Heart right ventricle (tissue), 16 donors: Measurements from ENCODE around the gene ZFAND3. TPM values are rescaled to one million over a fixed set of nuclear protein-coding genes. Genes with fewer than 3 reads are reported as not detected.

ENCODE experiments used
- ATAC-seq, 8 donors: fragments of 200-7000 bp; cut with Tn5 transposase; one replicate each; pipeline ENCODE4 v1.9.1; 2020; ENCODE audit warnings: mild to moderate bottlenecking in 8 of 8, moderate library complexity in 8 of 8, moderate number of reproducible peaks in 1 of 8
- DNase-seq, 2 donors: peaks; one replicate each; pipeline ENCODE4 v3.0.0-alpha.2; 2020
- H3K27ac ChIP-seq, 10 donors: fragments of 200-600 bp; sonication (generic) in 2 of 10; one replicate each; pipeline versions ENCODE4 v1.5.0 to v1.8.0; 2020 to 2022; ENCODE audit warnings: mild to moderate bottlenecking in 3 of 10
- H3K27me3 ChIP-seq, 7 donors: fragments of 200-600 bp; one replicate each; pipeline ENCODE4 v1.8.0; 2021 to 2022; ENCODE audit warnings: mild to moderate bottlenecking in 2 of 7
- H3K36me3 ChIP-seq, 9 donors: fragments of 200-600 bp; sonication (generic) in 1 of 9; one replicate each; pipeline versions ENCODE4 v1.5.0 to v1.8.0; 2020 to 2022; ENCODE audit warnings: mild to moderate bottlenecking in 2 of 9
- H3K4me1 ChIP-seq, 9 donors: fragments of 200-600 bp; sonication (generic) in 1 of 9; one replicate each; pipeline versions ENCODE4 v1.5.0 to v1.8.0; 2020 to 2022; ENCODE audit warnings: mild to moderate bottlenecking in 4 of 9
- H3K4me3 ChIP-seq, 10 donors: fragments of 200-600 bp; sonication (generic) in 2 of 10; one replicate each; pipeline versions ENCODE4 v1.5.0 to v1.8.0; 2020 to 2022; ENCODE audit warnings: mild to moderate bottlenecking in 7 of 10, moderate library complexity in 2 of 10
- H3K9me3 ChIP-seq, 11 donors: fragments of 200-600 bp in 10 of 11; sonication (generic) in 2 of 11; one replicate each; pipeline versions ENCODE4 v1.5.0 to v1.8.0; 2013 to 2022; ENCODE audit warnings: mild to moderate bottlenecking in 2 of 11, control low read depth in 1 of 11, moderate library complexity in 1 of 11
- CTCF ChIP-seq, 9 donors: fragments of 200-600 bp; sonication (generic) in 2 of 9; IDR thresholded peaks; one replicate each; pipeline versions ENCODE4 v1.5.0 to v1.8.0; 2021 to 2022; ENCODE audit warnings: antibody characterized with exemption in 9 of 9, mild to moderate bottlenecking in 5 of 9, moderate library complexity in 1 of 9
- WGBS, 2 donors: extraction: QIAGEN DNeasy Blood & Tissue Kit; methylation state at CpG; one replicate each; pipeline ENCODE4 v1.1.7; 2013; ENCODE audit warnings: inconsistent platforms in 1 of 2; 5-methylcytosine and 5-hydroxymethylcytosine counted together
- intact Hi-C, 10 donors: fragments of 100-400 bp; cut with DNase I; formaldehyde crosslinking; loops; one replicate each; pipeline versions ENCODE4 v1.11.1 to v1.14.2; 2022
- long read RNA-seq, 3 donors: library from polyadenylated mRNA; unstranded; transcript quantifications; one replicate each; pipeline ENCODE4 v2.0.0, GENCODE V29; 2020 to 2021
- polyA plus RNA-seq, 2 donors: library from polyadenylated mRNA; stranded (reverse); fragments of 200-250 nt; gene quantifications; one replicate each; pipeline ENCODE4 v1.2.3, GENCODE V29; 2013
- total RNA-seq, 10 donors: library from RNA; stranded (reverse); fragmentation: NEBNext Ultra II Directional in 3 of 10; extraction: Animal tissue kit (Norgen Biotek cat#: 25700) in 3 of 10; gene quantifications; one replicate each; pipeline versions ENCODE4 v1.2.1 to v1.2.4, GENCODE V29; 2021 to 2023
- donor health status: Arrhythmogenic right ventricular cardiomyopathy.
- donor health status: ischemic (EF 13 %, LVEDD 7.1; RV severe dilation, severe dysfunction).
- donor health status: healthy with polysubstance abuse.
- donor health status: DM: no; HTN: yes; CAD: no.
- donor health status: DM: no; HTN: no; CAD: no.
- donor health status: ischemic (EF 25% LVEDD 6.9; RV normal size, moderate dysfunction).
- donor health status: ischemic (EF 25% LVEDD 5.7; RV mildly dilated, moderate dysfunction).
- donor health status: healthy.
- donor health status: DM: yes; HTN: yes; CAD: no.
- donor health status: Ischemic cardiomyopathy.
- donor health status: ischemic (EF 35%, LVEDD 5.7; RV mildly dilated, moderate dysfunction).
- donor health status: nonischemic (EF 11% LVEDD 7.7; RV severe dilation, severe dysfunction).
- donor health status: DM: yes; HTN: yes; CAD: no.
- donor health status: PGD.
- donor health status: ischemic (EF 29% LVEDD 5.4; RV normal size, mild dysfunction).
- donor health status: nonischemic (EF 23%, LVEDD 6.1; RV moderate dilation, normal function).

The ZFAND3 gene
- total RNA-seq, result 100 to 1,000 TPM in 7 of 10 donors, 10 to 100 TPM in 3; 79.5 to 123 (median 108) TPM
- polyA plus RNA-seq, result 10 to 100 TPM; 24.4 to 43.7 TPM
- long read RNA-seq, donor 1, transcript ZFAND3-201 (6 exons, 3,366 nt), result major isoform, 19 of 51 reads
- long read RNA-seq, donor 1, transcript ZFAND3-203 (5 exons, 3,001 nt), result minor isoform, 5 of 51 reads
- long read RNA-seq, donor 1, partial matches to known transcripts, result 2 of 51 reads
- long read RNA-seq, donor 1, other reads (novel, unspliced or antisense), result 25 of 51 reads
- long read RNA-seq, donor 2, transcript ZFAND3-201 (6 exons, 3,366 nt), result major isoform, 20 of 48 reads
- long read RNA-seq, donor 2, partial matches to known transcripts, result 2 of 48 reads
- long read RNA-seq, donor 2, other reads (novel, unspliced or antisense), result 24 of 48 reads
- long read RNA-seq, donor 3, transcript ZFAND3-203 (5 exons, 3,001 nt), result minor isoform, 5 of 35 reads
- long read RNA-seq, donor 3, transcript ZFAND3-201 (6 exons, 3,366 nt), result major isoform, 11 of 35 reads
- long read RNA-seq, donor 3, partial matches to known transcripts, result 13 of 35 reads
- long read RNA-seq, donor 3, other reads (novel, unspliced or antisense), result 6 of 35 reads

GRCh38 chr6:37819177-37819801 lies at the start of gene ZFAND3:
ZFAND3 (plus strand) TSS chr6:37819727; CDS start chr6:37819946, 219 bp downstream.
- ATAC-seq (peak; percentile 95 to 99 (median 98)), DNase-seq (peak; percentile 97 to 98)
- Histone ChIP-seq H3K36me3 (no peaks in the 10 kb centered on the region), H3K27me3 (no peaks in the 10 kb centered on the region), H3K9me3 (no peaks in the 10 kb centered on the region), H3K27ac (peak within 1 kb of the TSS; percentile 90 to 100 (median 98)), H3K4me3 (peak within 1 kb of the TSS; percentile 55 to 90 (median 78)), H3K4me1 (peaks cover 7 to 50% (median 47%) of the 10 kb centered on the region in 9 donors)
- 0% methylated on average over 55 to 61 of the region's 64 CpGs for WGBS, 2 donors
- intact Hi-C loops, result loop anchor here in 1 of 10 donors (10.0 kb wide), 1 partner anchor 186 kb away; no protein-coding TSS in a partner anchor
- TF ChIP-seq CTCF (IDR thresholded peaks at IDR 0.05), result no peak

GRCh38 chr6:37774028-37774680 lies 45.4 kb upstream of the ZFAND3 start:
- no peak for TF ChIP-seq CTCF (IDR thresholded peaks at IDR 0.05)
- Histone ChIP-seq H3K27ac (no peak overlapping the region), H3K36me3 (no peaks in the 10 kb centered on the region), H3K4me3 (no peak overlapping the region), H3K4me1 (no peaks in the 10 kb centered on the region), H3K27me3 (peaks cover 0 to 10% (median 0%) of the 10 kb centered on the region in 7 donors), H3K9me3 (peaks cover 0 to 10% (median 0%) of the 10 kb centered on the region in 11 donors)
- DNase-seq (no peak), ATAC-seq (no peak)
- intact Hi-C loops, result no loop called here
- 82 to 83% methylated on average over 3 of the region's 3 CpGs for WGBS, 2 donors

- Histone ChIP-seq H3K27ac (no peak overlapping the region), H3K27me3 (peaks cover 0 to 5% (median 0%) of the 10 kb centered on the region in 7 donors), H3K4me3 (no peak overlapping the region), H3K9me3 (peaks cover 0 to 10% (median 0%) of the 10 kb centered on the region in 11 donors), H3K4me1 (no peaks in the 10 kb centered on the region), H3K36me3 (no peaks in the 10 kb centered on the region)
- no peak for TF ChIP-seq CTCF (IDR thresholded peaks at IDR 0.05)
- DNase-seq (no peak), ATAC-seq (no peak)
- WGBS, 2 donors, result 74 to 77% methylated on average over 9 of the region's 9 CpGs
- intact Hi-C loops, result no loop called here
These were observed 43.0 kb upstream of the ZFAND3 start for GRCh38 chr6:37776566-37776965.

GRCh38 chr6:37777272-37777834 lies 42.2 kb upstream of the ZFAND3 start:
- Histone ChIP-seq H3K4me1 (no peaks in the 10 kb centered on the region), H3K27ac (no peak overlapping the region), H3K27me3 (peaks cover 0 to 8% (median 0%) of the 10 kb centered on the region in 7 donors), H3K9me3 (peaks cover 0 to 10% (median 0%) of the 10 kb centered on the region in 11 donors), H3K36me3 (no peaks in the 10 kb centered on the region), H3K4me3 (no peak overlapping the region)
- 52 to 58% methylated on average over 10 of the region's 10 CpGs for WGBS, 2 donors
- DNase-seq (no peak), ATAC-seq (no peak)
- intact Hi-C loops, result no loop called here
- no peak for TF ChIP-seq CTCF (IDR thresholded peaks at IDR 0.05)
